ENCODE measurements around the gene ERBB4.

ERBB4 gene

GRCh38 chr2:211368467-211368866, 1170.1 kb downstream of the ERBB4 start:
- no peak for TF ChIP-seq CTCF (IDR thresholded peaks at IDR 0.05; ENCODE audit: low read depth, low read length)
- H3K27ac ChIP-seq, result no peak overlapping the region
- no peaks in the 10 kb centered on the region for H3K36me3 ChIP-seq
- H3K27me3 ChIP-seq (ENCODE audit: insufficient read depth, low read depth, severe bottlenecking), result no peaks in the 10 kb centered on the region
- no peak overlapping the region for H3K4me3 ChIP-seq (ENCODE audit: low read depth, low read length)
- no peak for DNase-seq
- no peaks in the 10 kb centered on the region for H3K9me3 ChIP-seq (ENCODE audit: severe bottlenecking)

- H3K36me3 ChIP-seq, result no peaks in the 10 kb centered on the region
- no peaks in the 10 kb centered on the region for H3K9me3 ChIP-seq (ENCODE audit: severe bottlenecking)
- no peak overlapping the region for H3K27ac ChIP-seq
- no peak overlapping the region for H3K4me3 ChIP-seq (ENCODE audit: low read depth, low read length)
- no peak for DNase-seq
- TF ChIP-seq CTCF (IDR thresholded peaks at IDR 0.05; ENCODE audit: low read depth, low read length), result no peak
- no peaks in the 10 kb centered on the region for H3K27me3 ChIP-seq (ENCODE audit: insufficient read depth, low read depth, severe bottlenecking)
Observed at GRCh38 chr2:211367711-211368110, 1170.9 kb downstream of the ERBB4 start.

- H3K9me3 ChIP-seq (ENCODE audit: severe bottlenecking), result no peaks in the 10 kb centered on the region
- no peak for TF ChIP-seq CTCF (IDR thresholded peaks at IDR 0.05; ENCODE audit: low read depth, low read length)
- no peaks in the 10 kb centered on the region for H3K27me3 ChIP-seq (ENCODE audit: insufficient read depth, low read depth, severe bottlenecking)
- H3K4me3 ChIP-seq (ENCODE audit: low read depth, low read length), result no peak overlapping the region
- DNase-seq, result no peak
- H3K36me3 ChIP-seq, result no peaks in the 10 kb centered on the region
- no peak overlapping the region for H3K27ac ChIP-seq
Observed at GRCh38 chr2:211367293-211367692, 1171.3 kb downstream of the ERBB4 start.

- no peak for TF ChIP-seq CTCF (IDR thresholded peaks at IDR 0.05; ENCODE audit: low read depth, low read length)
- H3K27ac ChIP-seq, result no peak overlapping the region
- no peak for DNase-seq
- H3K36me3 ChIP-seq, result no peaks in the 10 kb centered on the region
- H3K4me3 ChIP-seq (ENCODE audit: low read depth, low read length), result no peak overlapping the region
- H3K9me3 ChIP-seq (ENCODE audit: severe bottlenecking), result no peaks in the 10 kb centered on the region
- no peaks in the 10 kb centered on the region for H3K27me3 ChIP-seq (ENCODE audit: insufficient read depth, low read depth, severe bottlenecking)
Observed at GRCh38 chr2:211364911-211365310, 1173.7 kb downstream of the ERBB4 start.

- no peaks in the 10 kb centered on the region for H3K27me3 ChIP-seq (ENCODE audit: insufficient read depth, low read depth, severe bottlenecking)
- no peak for TF ChIP-seq CTCF (IDR thresholded peaks at IDR 0.05; ENCODE audit: low read depth, low read length)
Observed at GRCh38 chr2:211361383-211361782, 1177.2 kb downstream of the ERBB4 start.

GRCh38 chr2:211359347-211359746, 1179.3 kb downstream of the ERBB4 start:
- TF ChIP-seq CTCF (IDR thresholded peaks at IDR 0.05; ENCODE audit: low read depth, low read length), result no peak
- no peak overlapping the region for H3K4me3 ChIP-seq (ENCODE audit: low read depth, low read length)
- no peaks in the 10 kb centered on the region for H3K36me3 ChIP-seq
- H3K27me3 ChIP-seq (ENCODE audit: insufficient read depth, low read depth, severe bottlenecking), result no peaks in the 10 kb centered on the region
- no peak for DNase-seq
- H3K9me3 ChIP-seq (ENCODE audit: severe bottlenecking), result no peaks in the 10 kb centered on the region
- no peak overlapping the region for H3K27ac ChIP-seq

More at GRCh38 chr2:211361383-211361782, 1177.2 kb downstream of the ERBB4 start:
- Histone ChIP-seq H3K9me3 (ENCODE audit: severe bottlenecking) (no peaks in the 10 kb centered on the region), H3K36me3 (no peaks in the 10 kb centered on the region), H3K27ac (no peak overlapping the region), H3K4me3 (ENCODE audit: low read depth, low read length) (no peak overlapping the region)
- DNase-seq, result no peak
